H1 (cell line): ENCODE data around the gene NGEF. TPM values are rescaled to one million over a fixed set of nuclear protein-coding genes. Genes with fewer than 3 reads are reported as not detected.

ENCODE experiments used
- RAD21 ChIP-seq, 2 experiments: IDR thresholded peaks in 1 of 2; conservative IDR thresholded peaks in 1 of 2; 2 replicates each; pipeline ENCODE4 v1.6.1; 2011; ENCODE audit warnings: low read depth in 2 of 2, low read length in 2 of 2, improper control_type of control experiment in 1 of 2, inconsistent platforms in 1 of 2, mild to moderate bottlenecking in 1 of 2, moderate library complexity in 1 of 2
- polyA plus RNA-seq, 7 experiments: library from polyadenylated mRNA; depleted of rRNA in 3 of 7; stranded (reverse) in 5 of 7; unstranded in 2 of 7; fragments of >200 nt in 5 of 7; fragments of 200-250 nt in 2 of 7; gene quantifications; 1 replicate in 5 of 7; 2 replicates in 1 of 7; 4 replicates in 1 of 7; pipeline versions ENCODE4 v1.2.1 to v1.2.3, GENCODE V29; 2011 to 2013; ENCODE audit warnings: missing spikeins in 2 of 7, mixed read lengths in 2 of 7
- total RNA-seq: library from RNA; stranded (reverse); fragmentation: NEBNext Ultra II Directional; extraction: Animal tissue kit (Norgen Biotek cat#: 25700); gene quantifications from 2 replicates; pipeline ENCODE4 v1.2.1, GENCODE V29; 2021
- TF ChIP-seq, protein P1 (sequence below): IDR thresholded peaks from 2 replicates; pipeline ENCODE4 v1.6.1; 2011; ENCODE audit warnings: low read length, improper control_type of control experiment

NGEF gene
- total and polyA plus RNA-seq, 2 of the 8 experiments (the other 6 are each of a cell fraction or from before 2014, with no cell fraction given): 2.7 to 3.2 TPM

DNA sequence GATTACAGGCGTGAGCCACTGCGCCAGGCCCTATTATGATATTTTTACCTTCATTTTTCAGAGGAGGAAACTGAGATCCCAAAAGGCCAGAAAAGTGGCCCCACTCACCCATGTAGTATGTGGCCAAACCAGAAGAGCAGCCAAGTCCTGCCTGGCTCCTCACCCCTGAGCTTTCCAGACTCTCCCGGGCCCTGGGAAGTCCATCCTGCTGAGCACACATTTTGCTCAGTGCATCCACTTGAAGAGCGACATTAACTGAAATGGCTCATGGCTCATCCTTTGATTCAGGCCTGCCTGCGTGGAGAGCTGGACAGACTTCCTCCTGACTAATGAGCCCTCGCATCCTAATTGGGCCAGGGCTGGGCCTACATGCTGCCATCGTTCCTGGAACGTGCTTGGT is 9.5 kb upstream of the NGEF start (continued):
- TF ChIP-seq, protein P1, sequence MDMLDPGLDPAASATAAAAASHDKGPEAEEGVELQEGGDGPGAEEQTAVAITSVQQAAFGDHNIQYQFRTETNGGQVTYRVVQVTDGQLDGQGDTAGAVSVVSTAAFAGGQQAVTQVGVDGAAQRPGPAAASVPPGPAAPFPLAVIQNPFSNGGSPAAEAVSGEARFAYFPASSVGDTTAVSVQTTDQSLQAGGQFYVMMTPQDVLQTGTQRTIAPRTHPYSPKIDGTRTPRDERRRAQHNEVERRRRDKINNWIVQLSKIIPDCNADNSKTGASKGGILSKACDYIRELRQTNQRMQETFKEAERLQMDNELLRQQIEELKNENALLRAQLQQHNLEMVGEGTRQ: no peak
- TF ChIP-seq RAD21 (IDR thresholded peaks at IDR 0.05 in 1 of 2, conservative IDR thresholded peaks at IDR 0.05 in 1 of 2; ENCODE audit: low read depth in 2 of 2, low read length in 2 of 2): no peak
